ENCODE data around the gene ZFPM1. TPM values are rescaled to one million over a fixed set of nuclear protein-coding genes. Genes with fewer than 3 reads are reported as not detected.

Gene ZFPM1
- total RNA-seq, 2 donors from 2014 or later: 10.9 to 11.4 TPM

DNA sequence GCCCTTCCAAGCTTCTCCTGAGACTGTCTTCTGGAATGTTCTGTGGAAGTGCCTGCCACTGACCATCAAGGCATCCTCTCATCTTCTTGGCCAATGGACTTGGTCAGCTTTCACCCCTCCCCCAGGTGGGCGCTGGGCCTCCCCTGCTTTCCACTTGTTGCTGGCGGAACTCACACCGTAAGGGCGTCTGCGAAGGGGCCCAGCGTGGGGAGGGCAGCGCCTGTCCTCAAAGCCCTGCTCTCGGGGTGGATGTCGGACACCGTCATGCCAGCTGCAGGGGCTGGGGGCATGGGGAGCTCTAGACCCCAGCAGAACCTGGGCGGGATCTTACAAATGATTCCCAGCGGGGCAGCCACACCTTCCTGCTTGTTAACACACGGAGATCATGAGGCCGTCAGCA, 11.6 kb upstream of the ZFPM1 start:
- Histone ChIP-seq H3K36me3 (replicated peaks in 1 of 2; ENCODE audit: insufficient read depth in 1 of 2, low read depth in 2 of 2) (no peaks in the 10 kb centered on the region), H3K27me3 (no peaks in the 10 kb centered on the region), H3K4me3 (no peak overlapping the region), H3K9me3 (no peaks in the 10 kb centered on the region), H3K27ac (no peak overlapping the region), H3K4me1 (peaks cover 18% of the 10 kb centered on the region)
- intact Hi-C loops (cut with DNase I): loop anchor here (5.0 kb wide), 2 partner anchors 86 to 121 kb away; no protein-coding TSS in a partner anchor
- WGBS, 2 donors: 77 to 87% methylated on average over 13 to 14 of the region's 14 CpGs
- TF ChIP-seq POLR2A (IDR thresholded peaks at IDR 0.05): no peak
- TF ChIP-seq, protein P1, sequence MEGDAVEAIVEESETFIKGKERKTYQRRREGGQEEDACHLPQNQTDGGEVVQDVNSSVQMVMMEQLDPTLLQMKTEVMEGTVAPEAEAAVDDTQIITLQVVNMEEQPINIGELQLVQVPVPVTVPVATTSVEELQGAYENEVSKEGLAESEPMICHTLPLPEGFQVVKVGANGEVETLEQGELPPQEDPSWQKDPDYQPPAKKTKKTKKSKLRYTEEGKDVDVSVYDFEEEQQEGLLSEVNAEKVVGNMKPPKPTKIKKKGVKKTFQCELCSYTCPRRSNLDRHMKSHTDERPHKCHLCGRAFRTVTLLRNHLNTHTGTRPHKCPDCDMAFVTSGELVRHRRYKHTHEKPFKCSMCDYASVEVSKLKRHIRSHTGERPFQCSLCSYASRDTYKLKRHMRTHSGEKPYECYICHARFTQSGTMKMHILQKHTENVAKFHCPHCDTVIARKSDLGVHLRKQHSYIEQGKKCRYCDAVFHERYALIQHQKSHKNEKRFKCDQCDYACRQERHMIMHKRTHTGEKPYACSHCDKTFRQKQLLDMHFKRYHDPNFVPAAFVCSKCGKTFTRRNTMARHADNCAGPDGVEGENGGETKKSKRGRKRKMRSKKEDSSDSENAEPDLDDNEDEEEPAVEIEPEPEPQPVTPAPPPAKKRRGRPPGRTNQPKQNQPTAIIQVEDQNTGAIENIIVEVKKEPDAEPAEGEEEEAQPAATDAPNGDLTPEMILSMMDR (IDR thresholded peaks at IDR 0.05): no peak
- DNase-seq: no peak
- ATAC-seq: no peak

DNA sequence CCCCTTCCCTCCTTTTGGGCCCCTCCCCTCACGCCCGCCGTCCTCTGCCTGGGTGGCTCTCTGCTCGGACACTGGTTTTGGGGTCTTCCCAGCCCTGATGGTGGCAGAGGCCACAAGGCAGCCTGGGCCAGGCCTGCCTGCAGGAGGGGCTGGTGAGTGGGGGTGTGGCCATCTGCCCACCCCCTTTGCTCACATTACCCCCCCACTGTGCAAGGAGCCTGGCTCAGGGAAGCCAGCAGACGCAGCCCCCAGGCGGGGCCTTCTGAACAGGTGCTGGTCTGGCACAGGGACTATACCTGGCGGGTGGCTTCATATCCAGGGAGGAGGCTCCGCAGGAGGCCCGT, 10.7 kb upstream of the ZFPM1 start:
- Histone ChIP-seq H3K36me3 (replicated peaks in 1 of 2; ENCODE audit: insufficient read depth in 1 of 2, low read depth in 2 of 2) (no peaks in the 10 kb centered on the region), H3K27me3 (no peaks in the 10 kb centered on the region), H3K4me3 (no peak overlapping the region), H3K9me3 (no peaks in the 10 kb centered on the region), H3K4me1 (peaks cover 14% of the 10 kb centered on the region), H3K27ac (no peak overlapping the region)
- ATAC-seq: no peak
- intact Hi-C loops (cut with DNase I): loop anchor here (5.0 kb wide), 2 partner anchors 85 to 120 kb away; no protein-coding TSS in a partner anchor
- 46 to 59% methylated on average over 8 to 9 of the region's 9 CpGs for WGBS, 2 donors
- DNase-seq: no peak
- TF ChIP-seq, protein P1 (IDR thresholded peaks at IDR 0.05): no peak
- TF ChIP-seq POLR2A (IDR thresholded peaks at IDR 0.05): no peak

DNA sequence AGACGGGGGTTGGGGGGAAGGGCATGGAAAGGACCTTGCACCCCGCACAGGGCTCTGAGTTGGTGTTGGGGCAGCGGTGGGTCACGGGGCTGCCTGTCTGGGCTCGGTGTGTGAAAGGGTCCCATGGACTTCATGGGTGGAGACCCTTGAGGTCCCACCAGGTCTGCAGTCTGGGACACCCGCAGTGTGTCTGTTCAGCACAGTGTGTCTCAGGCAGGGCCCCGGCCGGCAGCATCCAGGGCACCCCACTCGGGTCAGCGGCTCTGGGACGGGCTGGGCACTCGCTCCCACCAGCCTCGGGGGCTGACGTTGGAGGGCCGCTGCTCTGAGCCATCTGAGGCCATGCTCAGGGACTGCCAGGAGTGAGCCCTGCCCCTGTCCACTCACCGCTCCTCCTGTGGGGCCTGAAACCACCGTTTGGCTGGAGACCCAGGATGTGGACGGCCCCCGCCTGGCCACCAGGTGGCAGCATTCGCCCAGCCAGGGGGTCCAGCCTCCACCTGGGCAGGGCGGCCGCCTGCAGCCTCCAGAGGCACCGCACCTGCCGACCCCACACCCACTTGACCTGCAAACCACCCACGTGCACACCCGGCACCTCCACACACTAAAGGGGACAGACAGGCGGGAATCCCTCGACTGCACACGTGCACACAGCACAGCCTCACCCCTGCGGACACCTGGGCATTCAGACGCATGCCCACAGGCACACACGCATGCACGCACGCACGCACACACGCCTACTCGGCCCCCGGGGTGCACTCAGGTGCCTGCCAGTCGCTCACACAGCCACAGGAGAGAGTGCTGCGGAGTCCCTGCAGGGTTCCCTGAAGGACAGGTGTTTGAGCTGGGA, 10.1 kb upstream of the ZFPM1 start:
- Histone ChIP-seq H3K27me3 (no peaks in the 10 kb centered on the region), H3K27ac (no peak overlapping the region), H3K9me3 (no peaks in the 10 kb centered on the region), H3K36me3 (replicated peaks in 1 of 2; ENCODE audit: insufficient read depth in 1 of 2, low read depth in 2 of 2) (no peaks in the 10 kb centered on the region), H3K4me1 (peaks cover 12% of the 10 kb centered on the region), H3K4me3 (no peak overlapping the region)
- ATAC-seq (peak; percentile 93), DNase-seq (peak; percentile 80 to 88 (median 86))
- TF ChIP-seq POLR2A (IDR thresholded peaks at IDR 0.05): no peak
- TF ChIP-seq, protein P1 (IDR thresholded peaks at IDR 0.05): peak; percentile 95 to 99 (median 97)
- intact Hi-C loops (cut with DNase I): loop anchor here (5.0 kb wide), 2 partner anchors 84 to 119 kb away; no protein-coding TSS in a partner anchor
- WGBS, 2 donors: 20 to 26% methylated on average over 5 to 39 of the region's 40 CpGs

DNA sequence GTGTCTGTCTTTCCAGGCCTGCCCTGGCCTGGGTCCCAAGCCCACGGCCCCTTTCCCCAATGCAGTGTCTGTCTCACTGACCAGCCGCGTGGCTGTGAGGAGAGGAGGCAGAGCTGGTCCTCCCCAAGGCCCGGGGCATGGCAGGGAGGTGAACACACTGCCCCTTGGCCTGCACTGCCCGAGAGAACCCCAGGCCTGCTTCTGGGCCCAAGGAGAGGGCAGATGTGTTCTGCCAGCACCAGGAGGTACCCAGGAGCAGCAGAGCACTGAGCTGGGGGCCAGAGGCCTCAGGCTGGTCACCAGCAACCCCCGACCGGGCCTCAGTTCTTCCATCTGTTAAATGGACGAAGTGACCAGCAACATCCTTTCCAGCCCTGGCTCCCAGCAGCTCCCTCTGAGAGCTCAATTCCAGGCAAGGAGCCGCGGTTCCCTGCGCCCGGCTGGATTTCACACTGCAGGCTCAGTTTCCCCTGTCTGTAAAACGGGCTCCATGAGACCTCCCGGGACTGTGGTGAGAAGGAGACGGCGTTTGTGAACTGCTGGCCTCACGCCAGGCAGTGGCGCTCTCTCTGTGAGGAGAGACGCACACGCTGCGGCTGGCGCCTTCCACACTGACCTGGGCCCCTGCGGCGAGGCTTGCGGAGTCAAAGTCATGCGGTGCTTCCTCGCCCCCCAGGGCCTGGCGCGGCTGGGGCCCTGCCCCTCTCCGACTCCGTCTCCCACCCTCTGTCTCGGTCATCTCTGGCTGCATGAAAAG, 8.1 kb upstream of the ZFPM1 start:
- DNase-seq (no peak), ATAC-seq (no peak)
- no peaks in the 10 kb centered on the region for H3K36me3 ChIP-seq (replicated peaks in 1 of 2; ENCODE audit: insufficient read depth in 1 of 2, low read depth in 2 of 2)
- H3K9me3 ChIP-seq: no peaks in the 10 kb centered on the region
- H3K4me3 ChIP-seq: no peak overlapping the region
- WGBS, 2 donors: 85 to 90% methylated on average over 8 to 32 of the region's 32 CpGs
- H3K27ac ChIP-seq: no peak overlapping the region
- no peaks in the 10 kb centered on the region for H3K27me3 ChIP-seq
- intact Hi-C loops (cut with DNase I): loop anchor here (5.0 kb wide), 2 partner anchors 82 to 117 kb away; no protein-coding TSS in a partner anchor
- TF ChIP-seq, protein P1 (IDR thresholded peaks at IDR 0.05): no peak
- no peak for TF ChIP-seq POLR2A (IDR thresholded peaks at IDR 0.05)
- H3K4me1 ChIP-seq: peaks cover 19% of the 10 kb centered on the region

Data from body of pancreas (tissue), 4 donors.